GM21619 (cell line): Measurements from ENCODE around the gene ZNF189.
A peak's percentile ranks its signal among the peaks of the same experiment; 100 is the strongest.

Source experiments
- ATAC-seq: cut with Tn5 transposase; IDR thresholded peaks from one replicate; pipeline ENCODE4 v1.9.1; 2021; ENCODE audit not compliant: unreplicated experiment

Gene ZNF189

DNA sequence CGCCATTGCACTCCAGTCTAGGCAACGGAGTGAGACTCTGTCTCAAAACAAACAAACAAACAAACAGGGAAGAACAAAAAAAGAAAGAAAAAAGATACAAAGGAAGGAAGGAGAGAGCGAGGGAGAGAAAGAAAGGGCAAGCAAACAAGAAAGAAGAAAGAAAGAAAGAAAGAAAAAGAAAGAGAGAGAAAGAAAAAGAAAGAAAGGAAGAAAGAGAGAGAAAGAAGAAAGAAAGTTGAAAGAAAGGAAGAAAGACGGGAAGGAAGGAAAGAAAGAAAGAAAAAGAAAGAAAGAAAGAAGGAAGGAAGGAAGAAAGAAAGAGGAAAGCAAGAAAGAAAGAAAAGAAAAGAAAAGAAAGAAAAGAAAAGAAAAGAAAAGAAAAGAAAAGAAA, 50.0 kb downstream of the ZNF189 start:
- ATAC-seq = no peak

DNA sequence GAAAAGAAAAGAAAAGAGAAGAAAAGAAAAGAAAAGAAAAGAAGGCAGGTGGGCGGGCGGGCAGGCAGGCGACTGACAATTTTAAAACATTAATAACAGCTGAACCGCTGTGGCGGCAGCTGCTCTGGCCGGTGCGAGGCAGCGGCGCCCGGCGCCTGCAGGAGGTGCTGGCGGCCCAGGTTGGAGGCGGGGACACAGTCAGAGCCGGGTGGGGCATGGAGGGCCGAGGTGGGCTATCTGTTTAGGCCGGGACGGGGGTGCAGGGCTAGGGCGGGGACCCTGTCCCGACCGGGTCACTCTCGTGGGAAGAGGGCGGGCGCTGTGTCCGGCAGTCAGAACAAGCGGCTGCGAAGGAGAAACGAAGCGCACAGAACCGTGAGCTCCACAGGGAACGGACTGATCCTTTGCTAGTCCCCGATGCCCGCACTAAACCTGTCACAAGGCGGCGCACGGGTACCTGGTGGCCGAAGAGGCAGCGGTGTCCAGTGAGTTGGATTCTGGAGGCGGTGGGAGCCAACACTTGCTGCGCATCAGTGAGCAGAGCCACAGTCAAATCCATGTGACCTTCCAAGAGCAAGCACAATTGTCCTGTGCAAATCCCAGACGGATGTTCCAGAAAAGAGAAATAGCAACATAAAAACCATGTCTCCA, 50.5 kb downstream of the ZNF189 start:
- ATAC-seq = peak; percentile 95

DNA sequence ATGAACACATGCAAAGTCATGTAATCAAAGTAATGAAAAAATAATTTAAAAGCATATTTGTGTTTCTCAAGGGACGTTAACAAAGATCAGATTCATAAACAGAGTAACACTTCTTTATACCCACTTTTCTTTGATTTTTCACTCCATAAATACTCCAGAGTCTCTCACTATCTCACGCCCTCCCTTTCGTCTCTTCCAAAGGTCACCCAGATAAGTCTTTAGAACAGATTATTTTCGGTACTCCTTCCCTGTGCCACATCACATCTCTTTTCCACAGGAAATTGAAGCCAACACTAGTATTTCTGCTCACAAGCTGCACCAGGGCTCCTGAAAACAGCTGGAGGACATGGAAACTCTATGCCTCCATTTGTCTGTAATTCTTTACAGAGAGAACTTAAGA, 52.3 kb downstream of the ZNF189 start:
- no peak for ATAC-seq

DNA sequence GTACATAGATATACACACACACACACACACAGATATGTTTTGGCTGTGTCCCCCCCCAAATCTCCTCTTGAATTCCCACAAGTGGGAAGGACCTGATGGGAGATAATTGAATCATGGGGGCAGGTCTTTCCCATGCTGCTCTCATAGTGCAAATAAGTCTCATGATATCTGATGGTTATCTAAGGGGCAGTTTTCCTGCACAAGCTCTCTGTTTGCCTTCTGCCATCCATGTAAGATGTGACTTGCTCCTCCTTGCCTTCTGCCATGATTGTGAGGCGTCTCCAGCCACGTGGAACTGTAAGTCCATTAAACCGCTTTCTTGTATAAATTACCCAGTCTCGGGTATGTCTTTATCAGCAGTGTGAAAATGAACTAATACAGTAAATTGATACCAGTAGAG, 52.8 kb downstream of the ZNF189 start:
- ATAC-seq = no peak

DNA sequence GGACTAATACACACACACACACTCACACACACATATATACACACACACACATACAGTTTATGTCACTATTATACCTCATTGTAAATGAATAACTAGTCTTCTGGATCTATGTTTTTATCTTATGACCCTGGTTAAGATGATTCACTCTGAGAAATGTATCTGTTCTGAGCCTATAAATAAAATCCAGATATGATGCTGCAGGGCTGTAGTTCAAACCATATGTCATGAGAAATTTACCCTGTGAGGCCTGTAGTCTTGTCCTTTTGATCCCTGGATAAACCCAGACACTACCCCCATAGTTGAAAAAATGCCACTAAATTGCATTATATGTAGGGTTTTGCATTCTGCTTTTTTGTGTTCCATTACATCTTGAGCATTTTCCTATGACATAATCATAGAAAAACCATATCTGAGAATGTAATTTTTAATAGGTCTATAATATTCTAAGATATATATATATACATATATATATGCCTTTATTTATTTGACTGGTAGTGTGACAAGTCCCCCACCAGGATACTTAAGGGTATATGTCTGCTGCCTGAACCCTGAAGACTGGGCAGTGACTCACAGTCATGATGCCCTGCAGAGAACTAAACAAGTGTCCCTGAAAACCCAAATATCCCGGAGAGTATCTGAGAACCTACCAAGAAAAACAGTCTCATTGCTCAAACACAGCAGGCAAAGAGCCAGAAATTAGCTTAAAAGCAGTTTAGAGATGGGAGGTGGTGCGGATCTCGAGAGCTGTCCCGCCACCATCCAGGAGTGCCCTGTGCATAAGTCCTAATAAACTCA, 55.3 kb downstream of the ZNF189 start:
- ATAC-seq = no peak

DNA sequence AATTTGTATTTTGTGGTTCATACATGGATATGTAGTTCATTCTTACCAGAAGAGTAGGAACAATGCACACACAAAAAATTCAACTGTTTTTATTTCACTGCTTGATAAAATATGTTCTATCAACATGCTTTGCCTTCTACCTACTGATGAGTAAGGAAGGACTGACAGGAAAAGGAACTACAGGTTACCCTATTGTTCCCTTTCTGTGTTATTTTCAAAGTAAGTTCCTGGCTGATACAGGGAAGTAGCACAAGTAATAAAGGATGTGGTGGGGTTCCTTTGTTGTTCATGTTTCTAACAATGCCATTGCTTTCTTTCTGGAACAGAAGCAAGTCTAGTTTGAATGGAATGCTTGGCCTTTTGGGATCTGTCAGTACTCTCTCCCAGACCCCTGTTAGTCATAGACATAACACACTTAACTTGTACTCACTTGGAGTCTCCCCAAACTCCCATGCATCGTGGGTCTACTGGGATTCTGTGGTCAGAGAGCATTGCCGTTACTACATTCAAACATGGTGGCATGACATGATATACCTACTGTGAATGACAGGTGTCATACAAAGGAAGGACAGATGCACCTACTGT, 57.1 kb downstream of the ZNF189 start:
- ATAC-seq = no peak

DNA sequence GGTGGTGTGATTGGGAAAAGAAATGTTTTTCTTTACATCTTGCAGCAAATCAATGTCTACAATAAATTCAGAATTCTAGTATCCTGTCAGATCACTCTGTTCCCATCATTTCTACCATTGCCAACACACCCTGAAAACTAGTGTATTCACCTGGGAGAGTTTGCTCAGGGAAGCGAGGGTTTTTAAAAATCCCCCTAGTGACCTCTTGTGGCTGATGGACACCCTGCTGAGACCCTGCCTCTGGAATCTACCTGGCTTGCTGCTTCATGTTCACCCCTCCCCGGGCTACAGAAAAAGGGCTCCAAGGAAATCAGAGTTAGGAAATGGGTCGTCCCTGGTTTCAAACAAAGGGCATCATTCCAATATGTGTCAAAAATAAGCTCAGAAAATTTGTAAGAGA, 58.4 kb downstream of the ZNF189 start:
- no peak for ATAC-seq

DNA sequence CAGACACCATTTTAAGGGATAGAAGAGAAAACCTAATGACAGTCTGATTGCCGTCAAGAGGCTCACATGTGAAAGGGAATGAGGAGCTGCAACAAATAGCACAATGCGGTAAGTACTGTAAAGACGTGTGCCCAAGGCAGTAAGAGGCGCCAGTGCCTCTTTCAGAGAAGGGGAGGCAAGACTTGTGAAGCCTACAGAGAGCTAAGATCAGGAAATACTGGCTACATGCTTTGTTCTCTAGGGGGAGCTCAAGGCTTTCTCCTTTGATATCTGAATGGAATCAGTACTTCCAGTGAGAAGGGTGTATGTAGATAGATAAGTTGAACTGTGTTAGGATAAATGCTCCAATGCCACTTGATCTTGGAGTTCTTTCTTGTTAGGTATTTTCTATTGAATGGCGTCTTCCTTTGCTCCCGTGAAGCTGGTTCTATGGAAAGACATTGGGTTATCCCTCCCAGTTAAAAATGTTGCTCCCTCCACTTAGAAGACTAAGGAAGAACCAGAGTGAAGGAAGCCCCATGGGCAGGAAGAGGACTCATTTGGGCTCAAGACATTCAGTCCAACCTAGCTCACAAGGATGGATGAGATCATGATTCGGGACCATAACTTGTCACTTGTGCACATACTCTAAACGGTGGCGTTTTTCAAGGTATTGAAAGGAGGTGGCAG, 60.4 kb downstream of the ZNF189 start:
- peak; percentile 88 for ATAC-seq
